Islet precursor cell (in vitro differentiated cells): ENCODE results near the gene MZT2B.
"Not testable (repeated sequence)": the region's sequence is repeated elsewhere in the genome, so short reads cannot be mapped to it uniquely, and the experiment has no call there.

Experiments used
- DNase-seq: peaks from one replicate; pipeline ENCODE4 v3.0.0-alpha.2; 2018

Gene MZT2B

GRCh38 chr2:130152816-130153595 is 29.1 kb upstream of the MZT2B start:
- DNase-seq = no peak

- DNase-seq = not testable (repeated sequence)
These were observed 28.2 kb upstream of the MZT2B start for GRCh38 chr2:130153721-130154422.

- not testable (repeated sequence) for DNase-seq
These were observed 27.7 kb upstream of the MZT2B start for GRCh38 chr2:130154423-130154770.

- no peak for DNase-seq
These were observed 27.0 kb upstream of the MZT2B start for GRCh38 chr2:130154773-130155765.

GRCh38 chr2:130155956-130156623 is 26.0 kb upstream of the MZT2B start:
- DNase-seq = peak; percentile 81

- DNase-seq = no peak
These were observed 25.4 kb upstream of the MZT2B start for GRCh38 chr2:130156624-130157004.

GRCh38 chr2:130157354-130157753 is 24.7 kb upstream of the MZT2B start:
- DNase-seq = not testable (repeated sequence)

GRCh38 chr2:130157825-130158514 is 24.1 kb upstream of the MZT2B start:
- not testable (repeated sequence) for DNase-seq

GRCh38 chr2:130158631-130159030 is 23.4 kb upstream of the MZT2B start:
- no peak for DNase-seq

GRCh38 chr2:130159376-130159775 is 22.7 kb upstream of the MZT2B start:
- DNase-seq = not testable (repeated sequence)

GRCh38 chr2:130160131-130160530 is 21.9 kb upstream of the MZT2B start:
- no peak for DNase-seq

GRCh38 chr2:130160838-130161705 is 21.0 kb upstream of the MZT2B start:
- peak; percentile 91 for DNase-seq

- DNase-seq = not testable (repeated sequence)
These were observed 19.6 kb upstream of the MZT2B start for GRCh38 chr2:130162486-130162885.

- DNase-seq = no peak
These were observed 19.1 kb upstream of the MZT2B start for GRCh38 chr2:130162968-130163367.

- no peak for DNase-seq
These were observed 16.6 kb upstream of the MZT2B start for GRCh38 chr2:130165293-130166016.

- not testable (repeated sequence) for DNase-seq
These were observed 15.5 kb upstream of the MZT2B start for GRCh38 chr2:130166611-130167010.

GRCh38 chr2:130169163-130169562 is 12.9 kb upstream of the MZT2B start:
- not testable (repeated sequence) for DNase-seq

- DNase-seq = no peak
These were observed 12.2 kb upstream of the MZT2B start for GRCh38 chr2:130169896-130170295.

- DNase-seq = not testable (repeated sequence)
These were observed 7.2 kb upstream of the MZT2B start for GRCh38 chr2:130174866-130175265.
